CD4-positive, alpha-beta T cell treated with Interleukin-17A for 4 hours (primary cell): Measurements from ENCODE around the gene MPPE1.
A peak's percentile ranks its signal among the peaks of the same experiment; 100 is the strongest.

Experiments used
- DNase-seq: peaks from one replicate; pipeline ENCODE4 v3.0.0-alpha.2; 2020; ENCODE audit warnings: mixed read lengths

MPPE1 gene

GRCh38 chr18:11851806-11852337 lies 56.2 kb downstream of the MPPE1 start:
- peak; percentile 51 for DNase-seq

GRCh38 chr18:11851146-11851805 lies 56.8 kb downstream of the MPPE1 start, which contains the start of gene CHMP1B:
CHMP1B (plus strand) TSS chr18:11851413; CDS start chr18:11851512, 99 bp downstream.
- DNase-seq = peak; percentile 97

DNA sequence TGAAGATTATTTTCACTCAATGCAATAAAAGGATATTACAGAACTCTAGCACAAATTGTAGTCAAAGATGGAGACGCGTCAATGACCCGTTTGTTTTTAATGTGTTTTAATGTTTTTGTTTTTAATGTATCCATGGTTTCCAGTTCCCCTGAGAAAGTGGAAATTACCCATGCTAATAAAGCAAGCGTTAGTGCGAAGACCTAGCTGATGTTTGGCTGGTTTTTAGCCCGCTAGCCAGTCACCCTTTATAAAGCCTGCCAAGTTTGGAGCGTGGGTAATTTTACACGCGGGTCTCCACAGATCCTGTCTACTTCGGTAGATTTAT lies 57.3 kb downstream of the MPPE1 start:
- DNase-seq = no peak

- DNase-seq = peak; percentile 54
Measured at GRCh38 chr18:11849841-11850634, 58.1 kb downstream of the MPPE1 start.

DNA sequence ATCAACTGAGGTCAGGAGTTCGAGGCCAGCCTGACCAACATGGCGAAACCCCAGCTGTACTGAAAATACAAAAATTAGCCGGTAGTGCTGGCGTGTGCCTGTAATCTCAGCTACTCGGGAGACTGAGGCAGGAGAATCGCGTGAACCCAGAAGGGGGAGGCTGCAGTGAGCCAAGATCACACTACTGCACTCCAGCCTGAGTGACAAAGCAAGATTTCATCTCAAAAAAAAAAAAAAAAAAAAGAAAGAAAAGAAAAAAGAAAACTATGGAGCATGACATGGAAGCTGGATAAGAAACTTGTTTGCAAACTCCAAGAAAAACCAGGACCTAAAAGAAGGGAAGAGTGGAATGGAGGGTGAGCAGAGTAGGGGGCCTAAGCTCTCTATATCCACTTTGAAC lies 58.8 kb downstream of the MPPE1 start:
- DNase-seq = no peak

DNA sequence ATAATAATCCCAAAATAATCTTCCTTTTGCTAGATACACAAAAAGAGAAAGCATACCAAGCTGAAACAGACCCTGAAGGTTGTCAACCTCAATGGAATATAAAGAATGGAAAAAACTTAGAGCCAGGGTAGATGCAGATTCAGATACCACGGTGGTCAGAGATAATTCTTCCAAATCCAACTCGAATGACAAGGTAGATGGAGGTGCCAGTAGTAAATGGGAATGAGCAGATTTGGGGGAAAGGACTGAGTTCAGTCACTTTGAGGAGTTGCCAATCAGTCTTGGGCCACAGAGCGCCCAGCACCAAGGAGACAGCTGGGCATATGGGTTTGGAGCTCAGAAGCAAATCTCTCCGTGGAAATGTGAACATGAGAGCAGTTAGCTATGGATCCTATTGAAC lies 60.3 kb downstream of the MPPE1 start:
- no peak for DNase-seq

DNA sequence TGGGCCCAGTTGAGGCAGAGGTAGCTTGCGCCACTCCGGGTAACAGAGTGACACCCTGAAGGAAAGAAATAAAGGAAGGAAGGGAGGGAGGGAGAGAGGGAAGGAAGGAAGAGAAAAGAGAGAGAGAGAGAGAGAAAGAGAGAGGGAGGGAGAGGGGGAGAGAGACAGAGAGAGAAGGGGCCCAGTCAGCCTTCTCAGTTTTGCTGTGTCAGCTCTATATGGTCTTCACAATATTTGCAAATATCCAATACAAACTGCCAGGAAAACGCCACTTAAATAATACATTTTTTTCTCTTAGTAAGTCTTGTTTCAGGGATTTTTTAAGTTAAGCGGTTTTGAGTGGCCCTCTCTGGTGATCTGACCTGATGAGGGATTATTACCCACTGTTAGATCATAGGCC lies 62.5 kb downstream of the MPPE1 start:
- DNase-seq = no peak

- DNase-seq = no peak
Measured at GRCh38 chr18:11844436-11844835, 63.7 kb downstream of the MPPE1 start.

GRCh38 chr18:11842562-11842961 lies 65.6 kb downstream of the MPPE1 start:
- no peak for DNase-seq

DNA sequence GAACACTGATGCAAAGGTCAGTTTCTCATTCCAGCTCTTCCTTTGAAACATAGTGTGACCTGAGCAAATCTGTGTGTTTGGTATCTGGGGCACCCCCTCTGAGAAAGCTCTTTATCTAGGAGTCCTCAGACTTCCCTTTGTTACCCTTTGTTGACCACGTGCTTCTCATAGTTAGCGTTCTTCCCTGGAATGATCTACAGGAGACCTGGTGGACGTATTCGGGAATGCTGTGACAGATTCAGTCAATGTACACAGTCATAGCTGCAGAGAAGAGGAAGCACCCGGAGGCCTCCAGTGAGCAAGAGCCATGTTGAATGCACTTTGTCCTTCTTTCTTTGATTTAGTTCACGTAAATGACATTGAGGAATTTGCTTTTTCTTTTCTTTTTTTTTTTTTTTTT lies 67.6 kb downstream of the MPPE1 start:
- DNase-seq = no peak

- DNase-seq = no peak
Measured at GRCh38 chr18:11839556-11839955, 68.6 kb downstream of the MPPE1 start.

GRCh38 chr18:11834772-11835171 lies 73.3 kb downstream of the MPPE1 start:
- DNase-seq = no peak
